ENCODE measurements around the gene TPM1. TPM values are rescaled to one million over a fixed set of nuclear protein-coding genes. Genes with fewer than 3 reads are reported as not detected.

TPM1 gene
- total and polyA plus RNA-seq, 9 of the 15 experiments (the other 6 are each of a cell fraction or from before 2014, with no cell fraction given) = 8.1 to 53.9 (median 43.1) TPM

DNA sequence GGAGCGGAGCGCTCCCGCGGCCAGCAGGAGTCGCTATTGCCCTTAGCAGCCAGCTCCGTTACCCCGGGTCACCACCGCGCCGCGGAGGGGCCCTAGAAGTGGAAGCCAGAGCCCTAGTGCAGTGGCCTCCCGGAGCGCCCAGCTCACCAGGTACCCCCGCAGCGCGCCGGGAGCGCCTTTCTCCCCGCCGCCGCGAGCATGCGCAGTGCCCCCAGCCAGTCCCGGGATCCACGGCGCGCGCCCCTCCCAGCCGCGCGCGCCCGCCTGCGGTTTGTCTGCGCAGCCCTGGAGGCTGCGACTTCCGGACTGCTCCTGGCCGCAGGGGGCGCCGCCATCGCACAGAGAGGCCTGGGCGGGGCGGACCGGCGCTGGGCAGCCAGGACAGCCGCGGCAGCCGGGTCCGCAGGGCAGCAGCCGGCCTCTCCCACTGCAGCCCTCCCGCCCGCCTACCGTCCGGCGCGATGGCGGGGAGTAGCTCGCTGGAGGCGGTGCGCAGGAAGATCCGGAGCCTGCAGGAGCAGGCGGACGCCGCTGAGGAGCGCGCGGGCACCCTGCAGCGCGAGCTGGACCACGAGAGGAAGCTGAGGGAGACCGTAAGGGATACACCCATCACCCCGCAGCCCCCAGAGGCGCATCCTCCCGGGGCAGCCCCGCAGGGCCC lies 5.7 kb downstream of the TPM1 start (continued):
- TF ChIP-seq, protein P1, sequence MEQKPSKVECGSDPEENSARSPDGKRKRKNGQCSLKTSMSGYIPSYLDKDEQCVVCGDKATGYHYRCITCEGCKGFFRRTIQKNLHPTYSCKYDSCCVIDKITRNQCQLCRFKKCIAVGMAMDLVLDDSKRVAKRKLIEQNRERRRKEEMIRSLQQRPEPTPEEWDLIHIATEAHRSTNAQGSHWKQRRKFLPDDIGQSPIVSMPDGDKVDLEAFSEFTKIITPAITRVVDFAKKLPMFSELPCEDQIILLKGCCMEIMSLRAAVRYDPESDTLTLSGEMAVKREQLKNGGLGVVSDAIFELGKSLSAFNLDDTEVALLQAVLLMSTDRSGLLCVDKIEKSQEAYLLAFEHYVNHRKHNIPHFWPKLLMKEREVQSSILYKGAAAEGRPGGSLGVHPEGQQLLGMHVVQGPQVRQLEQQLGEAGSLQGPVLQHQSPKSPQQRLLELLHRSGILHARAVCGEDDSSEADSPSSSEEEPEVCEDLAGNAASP (IDR thresholded peaks at IDR 0.05) = no peak
- TF ChIP-seq CREB1 (IDR thresholded peaks at IDR 0.05) = peak; percentile 44; the same call in 1 of the 2 replicates
- peak; percentile 16; the same call in 1 of the 2 replicates for TF ChIP-seq CREB1 (CRISPR knock-in tag; IDR thresholded peaks at IDR 0.05)
- no peak for TF ChIP-seq ATF1 (CRISPR knock-in tag; IDR thresholded peaks at IDR 0.05)
- TF ChIP-seq ATF1 (tag; IDR thresholded peaks at IDR 0.05) = peak; percentile 65
- TF ChIP-seq NR1H2 (CRISPR knock-in tag; IDR thresholded peaks at IDR 0.05) = no peak
- TF ChIP-seq, protein P2, sequence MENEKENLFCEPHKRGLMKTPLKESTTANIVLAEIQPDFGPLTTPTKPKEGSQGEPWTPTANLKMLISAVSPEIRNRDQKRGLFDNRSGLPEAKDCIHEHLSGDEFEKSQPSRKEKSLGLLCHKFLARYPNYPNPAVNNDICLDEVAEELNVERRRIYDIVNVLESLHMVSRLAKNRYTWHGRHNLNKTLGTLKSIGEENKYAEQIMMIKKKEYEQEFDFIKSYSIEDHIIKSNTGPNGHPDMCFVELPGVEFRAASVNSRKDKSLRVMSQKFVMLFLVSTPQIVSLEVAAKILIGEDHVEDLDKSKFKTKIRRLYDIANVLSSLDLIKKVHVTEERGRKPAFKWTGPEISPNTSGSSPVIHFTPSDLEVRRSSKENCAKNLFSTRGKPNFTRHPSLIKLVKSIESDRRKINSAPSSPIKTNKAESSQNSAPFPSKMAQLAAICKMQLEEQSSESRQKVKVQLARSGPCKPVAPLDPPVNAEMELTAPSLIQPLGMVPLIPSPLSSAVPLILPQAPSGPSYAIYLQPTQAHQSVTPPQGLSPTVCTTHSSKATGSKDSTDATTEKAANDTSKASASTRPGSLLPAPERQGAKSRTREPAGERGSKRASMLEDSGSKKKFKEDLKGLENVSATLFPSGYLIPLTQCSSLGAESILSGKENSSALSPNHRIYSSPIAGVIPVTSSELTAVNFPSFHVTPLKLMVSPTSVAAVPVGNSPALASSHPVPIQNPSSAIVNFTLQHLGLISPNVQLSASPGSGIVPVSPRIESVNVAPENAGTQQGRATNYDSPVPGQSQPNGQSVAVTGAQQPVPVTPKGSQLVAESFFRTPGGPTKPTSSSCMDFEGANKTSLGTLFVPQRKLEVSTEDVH (IDR thresholded peaks at IDR 0.05; ENCODE audit: low read depth, partially characterized antibody) = peak; percentile 36
- TF ChIP-seq, protein P3, sequence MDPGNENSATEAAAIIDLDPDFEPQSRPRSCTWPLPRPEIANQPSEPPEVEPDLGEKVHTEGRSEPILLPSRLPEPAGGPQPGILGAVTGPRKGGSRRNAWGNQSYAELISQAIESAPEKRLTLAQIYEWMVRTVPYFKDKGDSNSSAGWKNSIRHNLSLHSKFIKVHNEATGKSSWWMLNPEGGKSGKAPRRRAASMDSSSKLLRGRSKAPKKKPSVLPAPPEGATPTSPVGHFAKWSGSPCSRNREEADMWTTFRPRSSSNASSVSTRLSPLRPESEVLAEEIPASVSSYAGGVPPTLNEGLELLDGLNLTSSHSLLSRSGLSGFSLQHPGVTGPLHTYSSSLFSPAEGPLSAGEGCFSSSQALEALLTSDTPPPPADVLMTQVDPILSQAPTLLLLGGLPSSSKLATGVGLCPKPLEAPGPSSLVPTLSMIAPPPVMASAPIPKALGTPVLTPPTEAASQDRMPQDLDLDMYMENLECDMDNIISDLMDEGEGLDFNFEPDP (CRISPR knock-in tag; IDR thresholded peaks at IDR 0.05) = 0 out of 2 replicates have a peak, but pooled peaks have one; percentile 39
- TF ChIP-seq, protein P4, sequence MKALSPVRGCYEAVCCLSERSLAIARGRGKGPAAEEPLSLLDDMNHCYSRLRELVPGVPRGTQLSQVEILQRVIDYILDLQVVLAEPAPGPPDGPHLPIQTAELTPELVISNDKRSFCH (CRISPR knock-in tag; IDR thresholded peaks at IDR 0.05) = no peak
- TF ChIP-seq, protein P4 (tag; IDR thresholded peaks at IDR 0.05) = 0 out of 2 replicates have a peak, but pooled peaks have one; percentile 77
- TF ChIP-seq, protein P5, sequence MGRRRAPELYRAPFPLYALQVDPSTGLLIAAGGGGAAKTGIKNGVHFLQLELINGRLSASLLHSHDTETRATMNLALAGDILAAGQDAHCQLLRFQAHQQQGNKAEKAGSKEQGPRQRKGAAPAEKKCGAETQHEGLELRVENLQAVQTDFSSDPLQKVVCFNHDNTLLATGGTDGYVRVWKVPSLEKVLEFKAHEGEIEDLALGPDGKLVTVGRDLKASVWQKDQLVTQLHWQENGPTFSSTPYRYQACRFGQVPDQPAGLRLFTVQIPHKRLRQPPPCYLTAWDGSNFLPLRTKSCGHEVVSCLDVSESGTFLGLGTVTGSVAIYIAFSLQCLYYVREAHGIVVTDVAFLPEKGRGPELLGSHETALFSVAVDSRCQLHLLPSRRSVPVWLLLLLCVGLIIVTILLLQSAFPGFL (CRISPR knock-in tag; IDR thresholded peaks at IDR 0.05) = no peak
- TF ChIP-seq, protein P6, sequence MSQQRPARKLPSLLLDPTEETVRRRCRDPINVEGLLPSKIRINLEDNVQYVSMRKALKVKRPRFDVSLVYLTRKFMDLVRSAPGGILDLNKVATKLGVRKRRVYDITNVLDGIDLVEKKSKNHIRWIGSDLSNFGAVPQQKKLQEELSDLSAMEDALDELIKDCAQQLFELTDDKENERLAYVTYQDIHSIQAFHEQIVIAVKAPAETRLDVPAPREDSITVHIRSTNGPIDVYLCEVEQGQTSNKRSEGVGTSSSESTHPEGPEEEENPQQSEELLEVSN (IDR thresholded peaks at IDR 0.05; ENCODE audit: borderline replicate concordance in 1 of 2, extremely low read depth in 1 of 2, insufficient read depth in 1 of 2, insufficient read length in 1 of 2, low read depth in 1 of 2, low read length in 1 of 2, poor library complexity in 1 of 2, severe bottlenecking in 1 of 2) = peak in 1 of 2 experiments; percentile 35
- peak; percentile 59; the same call in 1 of the 2 replicates for TF ChIP-seq KAT7 (CRISPR knock-in tag; IDR thresholded peaks at IDR 0.05; ENCODE audit: borderline replicate concordance)
- TF ChIP-seq MTA3 (IDR thresholded peaks at IDR 0.05; ENCODE audit: borderline replicate concordance) = peak; percentile 83; the same call in 1 of the 2 replicates
- peak; percentile 53; the same call in 1 of the 2 replicates for TF ChIP-seq ZNF431 (CRISPR knock-in tag; IDR thresholded peaks at IDR 0.05)
- peak; percentile 12; the same call in 1 of the 2 replicates for TF ChIP-seq IRF2 (CRISPR knock-in tag; IDR thresholded peaks at IDR 0.05)
- TF ChIP-seq, protein P7, sequence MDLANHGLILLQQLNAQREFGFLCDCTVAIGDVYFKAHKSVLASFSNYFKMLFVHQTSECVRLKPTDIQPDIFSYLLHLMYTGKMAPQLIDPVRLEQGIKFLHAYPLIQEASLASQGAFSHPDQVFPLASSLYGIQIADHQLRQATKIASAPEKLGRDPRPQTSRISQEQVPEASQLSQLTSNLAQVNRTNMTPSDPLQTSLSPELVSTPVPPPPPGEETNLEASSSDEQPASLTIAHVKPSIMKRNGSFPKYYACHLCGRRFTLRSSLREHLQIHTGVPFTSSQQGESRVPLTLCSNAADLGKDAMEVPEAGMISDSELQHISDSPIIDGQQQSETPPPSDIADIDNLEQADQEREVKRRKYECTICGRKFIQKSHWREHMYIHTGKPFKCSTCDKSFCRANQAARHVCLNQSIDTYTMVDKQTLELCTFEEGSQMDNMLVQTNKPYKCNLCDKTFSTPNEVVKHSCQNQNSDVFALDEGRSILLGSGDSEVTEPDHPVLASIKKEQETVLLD (IDR thresholded peaks at IDR 0.05) = peak; percentile 54; the same call in 1 of the 2 replicates
